Left cardiac atrium (tissue), 4 donors: ENCODE results near the gene NCKIPSD. TPM values are rescaled to one million over a fixed set of nuclear protein-coding genes. Genes with fewer than 3 reads are reported as not detected.

Source experiments
- ATAC-seq, 2 donors: fragments of 200-7000 bp; cut with Tn5 transposase; one replicate each; pipeline ENCODE4 v1.9.1; 2020; ENCODE audit warnings: mild to moderate bottlenecking in 2 of 2, moderate library complexity in 2 of 2
- DNase-seq: peaks from one replicate; pipeline ENCODE4 v3.0.0-alpha.2; 2020
- intact Hi-C, 2 donors: fragments of 100-400 bp; cut with DNase I; formaldehyde crosslinking; loops; one replicate each; pipeline versions ENCODE4 v1.14.1 to v1.15.1; 2022 to 2023
- total RNA-seq, 2 donors: library from RNA; stranded (reverse); fragmentation: NEBNext Ultra II Directional; extraction: Animal tissue kit (Norgen Biotek cat#: 25700); gene quantifications; one replicate each; pipeline ENCODE4 v1.2.1, GENCODE V29; 2021
- donor health status: DM: no; HTN: yes; CAD: no.
- donor health status: DM: no; HTN: yes; CAD: no; lungs with severe emphysema.
- donor health status: DM: yes; HTN: yes; CAD: no.
- donor health status: Dilated cardiomyopathy.

The NCKIPSD gene
- total RNA-seq, 2 donors from 2014 or later, result 19.4 to 27.8 TPM

DNA sequence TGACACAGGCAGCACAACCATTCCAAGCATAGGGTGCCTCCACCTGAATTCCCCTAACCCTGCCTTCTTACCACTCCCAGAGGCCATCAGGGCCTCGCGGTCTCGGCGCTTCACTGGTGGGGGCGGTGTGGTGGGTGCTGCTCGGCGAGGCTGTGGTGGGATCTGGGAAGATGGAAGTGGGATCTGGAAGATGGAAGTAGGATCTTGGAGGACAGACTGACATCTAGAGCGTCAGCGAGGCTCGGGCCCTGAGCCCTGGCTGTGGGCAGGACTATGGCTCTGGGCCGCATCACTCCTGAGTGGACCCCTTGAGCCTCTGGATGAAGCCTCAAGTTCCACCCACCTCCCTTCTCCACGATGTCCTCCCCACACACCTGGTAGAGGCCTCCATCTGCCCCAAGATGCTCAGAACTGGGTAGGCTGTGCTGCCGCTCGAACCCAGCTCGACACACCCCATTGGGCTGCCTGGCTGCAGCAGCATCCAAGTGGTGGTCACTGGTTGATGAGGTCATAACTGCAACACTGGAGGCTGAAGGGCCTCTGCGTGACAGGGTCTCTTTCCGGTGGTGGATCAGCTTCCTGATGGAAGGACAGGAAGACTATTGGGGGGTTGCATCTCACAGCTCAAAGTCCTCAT lies 3.6 kb downstream of the NCKIPSD start:
- DNase-seq (no peak), ATAC-seq (no peak)
- intact Hi-C loops, result no loop called here

- no peak for DNase-seq
Measured at GRCh38 chr3:48681541-48681880, 4.2 kb downstream of the NCKIPSD start.

GRCh38 chr3:48680811-48681540 lies 4.7 kb downstream of the NCKIPSD start:
- intact Hi-C loops, result no loop called here
- ATAC-seq, result no peak
- DNase-seq, result no peak

More at GRCh38 chr3:48681541-48681880, 4.2 kb downstream of the NCKIPSD start:
- no peak for ATAC-seq
- intact Hi-C loops, result no loop called here

- intact Hi-C loops, result no loop called here
- DNase-seq, result no peak
- ATAC-seq, result no peak
Measured at GRCh38 chr3:48679411-48680391, 6.0 kb downstream of the NCKIPSD start.

DNA sequence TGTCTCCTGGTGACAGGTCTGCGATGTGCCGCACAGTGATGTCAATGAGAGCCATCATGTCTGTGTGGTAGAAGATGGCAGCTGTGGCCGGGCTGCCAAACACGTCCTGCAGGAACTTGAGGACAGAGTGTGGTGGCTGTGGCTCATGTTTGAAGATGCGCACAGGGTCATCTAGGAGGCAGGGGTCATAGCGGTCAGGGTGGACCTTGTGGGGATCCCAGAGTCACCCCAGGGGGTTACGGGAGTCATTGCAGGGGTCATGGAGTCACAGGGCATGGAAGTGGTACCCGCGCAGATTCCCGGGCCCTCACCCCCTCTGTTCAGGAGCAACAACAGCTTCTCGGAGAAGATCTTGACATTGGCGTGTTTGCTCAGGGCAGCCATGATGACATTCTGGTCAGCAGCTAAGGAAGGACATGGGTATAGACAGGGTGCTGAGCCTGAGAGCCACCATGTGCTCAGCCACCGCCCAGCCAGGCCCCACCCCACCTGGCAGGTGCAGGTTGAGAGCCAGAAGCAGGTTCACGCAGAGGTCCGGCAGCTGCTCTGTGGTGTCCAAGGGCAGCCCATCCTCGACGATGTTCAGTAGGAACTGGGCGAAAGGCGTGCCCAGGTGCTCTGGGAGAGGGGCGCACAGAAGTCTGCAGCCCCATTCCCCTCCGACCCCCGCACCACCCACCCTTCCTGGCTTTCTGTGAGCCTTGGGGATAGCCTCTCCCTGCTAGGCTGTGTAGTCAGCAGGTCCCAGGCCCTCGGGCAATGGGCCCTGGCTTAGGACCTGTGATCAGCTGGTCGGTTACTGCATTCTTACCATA lies 6.9 kb downstream of the NCKIPSD start:
- DNase-seq, result no peak
- ATAC-seq, result no peak
- intact Hi-C loops, result no loop called here

DNA sequence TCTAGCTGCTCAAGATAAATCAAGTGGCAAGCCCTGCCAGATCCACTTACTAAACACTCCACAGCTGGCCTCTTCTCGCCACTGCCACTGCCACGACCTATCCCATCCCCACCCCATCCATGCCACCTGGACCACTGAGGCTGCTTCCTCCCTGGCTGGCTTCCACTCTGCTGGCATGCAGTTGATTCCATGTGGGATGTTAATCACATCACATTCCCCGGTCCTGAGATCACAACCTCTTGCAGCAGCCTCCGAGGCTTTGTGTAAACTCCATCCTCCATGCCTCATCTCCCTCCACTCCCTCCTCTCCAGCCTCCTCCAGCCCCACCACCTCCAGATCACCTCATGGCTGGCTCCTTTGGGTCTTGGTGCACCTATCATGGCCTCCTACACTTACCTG lies 7.7 kb downstream of the NCKIPSD start:
- DNase-seq, result no peak
- ATAC-seq, result no peak
- intact Hi-C loops, result no loop called here

DNA sequence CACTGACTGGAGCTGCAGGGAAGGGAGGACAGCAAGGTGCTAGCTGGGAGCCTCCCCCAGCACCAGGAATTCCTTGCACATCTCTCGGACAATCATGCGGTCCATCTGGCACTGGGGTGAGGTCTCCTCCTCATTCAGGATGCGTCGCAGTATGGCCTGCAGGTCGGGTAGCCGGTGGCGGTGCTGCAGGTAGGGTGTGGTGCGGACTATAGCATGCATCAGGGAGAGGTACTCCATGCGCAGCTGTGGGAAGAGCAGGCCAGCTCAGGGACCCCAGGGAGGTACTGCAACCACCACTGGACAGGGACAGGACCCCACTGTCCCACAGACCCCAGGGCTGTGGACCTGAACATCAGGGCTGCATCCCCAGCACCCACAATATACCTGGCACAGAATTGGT lies 11.2 kb downstream of the NCKIPSD start:
- intact Hi-C loops, result no loop called here
- no peak for DNase-seq
- no peak for ATAC-seq

- intact Hi-C loops, result no loop called here
- DNase-seq (no peak), ATAC-seq (no peak)
Measured at GRCh38 chr3:48672522-48672921, 13.2 kb downstream of the NCKIPSD start.

DNA sequence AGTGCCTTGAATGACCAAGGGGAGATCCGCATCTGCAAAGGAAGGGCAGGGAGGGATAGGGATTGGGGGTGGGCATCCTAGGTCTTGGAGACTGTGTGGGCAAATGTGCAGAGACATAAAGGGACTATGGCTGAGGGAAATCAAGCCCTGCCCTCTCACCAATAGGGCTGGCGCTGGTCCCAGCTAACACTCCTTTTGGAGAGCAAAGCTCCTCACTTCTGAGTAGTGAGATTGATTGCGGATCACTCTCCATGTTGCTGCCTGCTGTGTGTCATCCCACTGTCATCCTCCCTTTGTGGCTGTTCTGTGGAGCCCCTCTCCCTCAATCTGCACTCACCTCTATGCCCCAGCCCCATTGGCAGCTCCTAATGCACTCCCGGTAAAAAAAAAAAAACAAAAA lies 20.8 kb downstream of the NCKIPSD start:
- ATAC-seq, result no peak
- intact Hi-C loops, result no loop called here
- DNase-seq, result no peak

DNA sequence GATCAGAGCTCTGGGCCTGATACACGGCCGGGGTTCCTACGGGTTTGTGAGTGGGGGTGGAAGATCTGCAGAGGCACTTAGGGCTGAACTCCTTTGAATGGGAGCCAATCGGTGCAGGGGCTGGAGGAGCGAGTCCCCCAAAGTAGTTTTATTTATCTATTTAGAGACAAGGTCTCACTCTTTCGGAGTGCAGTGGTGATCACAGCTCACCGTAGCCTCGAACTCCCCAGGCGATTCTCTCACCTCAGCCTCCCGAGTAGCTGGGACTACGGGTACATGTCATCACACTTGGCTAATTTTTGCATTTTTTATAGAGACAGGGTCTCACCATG lies 21.4 kb downstream of the NCKIPSD start:
- DNase-seq (no peak), ATAC-seq (no peak)
- intact Hi-C loops, result no loop called here

DNA sequence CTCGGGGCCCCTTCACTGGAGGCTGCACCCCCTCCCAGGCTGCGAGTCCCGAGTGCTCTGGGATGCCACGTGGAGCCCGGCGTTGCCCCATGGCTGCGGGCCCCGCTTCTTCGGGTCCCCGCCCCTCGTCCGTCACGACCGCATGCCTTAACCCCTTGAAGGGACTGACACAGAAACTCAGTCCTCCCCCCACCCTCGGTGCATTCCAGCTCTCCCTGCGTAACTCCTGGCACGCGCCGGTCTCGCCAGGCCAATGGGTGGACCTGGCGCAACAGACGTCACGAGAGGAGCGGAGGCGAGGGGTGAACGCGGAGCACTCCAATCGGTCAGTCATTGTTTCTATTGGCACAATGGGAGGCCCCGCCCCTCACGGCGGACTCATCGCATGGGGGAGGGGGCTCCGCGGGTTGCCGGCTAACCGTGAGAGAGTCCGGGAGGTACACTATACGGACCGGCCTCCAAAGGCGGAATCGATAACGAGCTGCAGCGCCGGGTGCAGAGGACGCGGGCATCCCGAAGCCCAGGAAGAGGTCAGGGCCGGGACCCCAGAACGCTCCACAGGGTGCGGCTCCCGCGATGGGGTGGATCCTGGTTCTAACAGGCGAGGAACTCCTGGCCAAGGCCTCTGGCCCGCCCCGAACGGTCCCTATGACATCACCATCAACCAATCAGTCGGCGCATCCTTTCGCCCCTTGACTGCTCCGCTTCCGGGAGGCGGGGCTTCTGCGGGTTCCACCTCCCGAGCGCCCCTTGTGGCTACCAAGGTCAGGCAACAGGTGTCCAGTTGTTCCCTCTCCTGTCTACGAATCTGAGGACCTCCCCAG lies 22.0 kb downstream of the NCKIPSD start:
- peak; percentile 87 to 91 for ATAC-seq
- intact Hi-C loops, result no loop called here
- DNase-seq, result peak; percentile 95

DNA sequence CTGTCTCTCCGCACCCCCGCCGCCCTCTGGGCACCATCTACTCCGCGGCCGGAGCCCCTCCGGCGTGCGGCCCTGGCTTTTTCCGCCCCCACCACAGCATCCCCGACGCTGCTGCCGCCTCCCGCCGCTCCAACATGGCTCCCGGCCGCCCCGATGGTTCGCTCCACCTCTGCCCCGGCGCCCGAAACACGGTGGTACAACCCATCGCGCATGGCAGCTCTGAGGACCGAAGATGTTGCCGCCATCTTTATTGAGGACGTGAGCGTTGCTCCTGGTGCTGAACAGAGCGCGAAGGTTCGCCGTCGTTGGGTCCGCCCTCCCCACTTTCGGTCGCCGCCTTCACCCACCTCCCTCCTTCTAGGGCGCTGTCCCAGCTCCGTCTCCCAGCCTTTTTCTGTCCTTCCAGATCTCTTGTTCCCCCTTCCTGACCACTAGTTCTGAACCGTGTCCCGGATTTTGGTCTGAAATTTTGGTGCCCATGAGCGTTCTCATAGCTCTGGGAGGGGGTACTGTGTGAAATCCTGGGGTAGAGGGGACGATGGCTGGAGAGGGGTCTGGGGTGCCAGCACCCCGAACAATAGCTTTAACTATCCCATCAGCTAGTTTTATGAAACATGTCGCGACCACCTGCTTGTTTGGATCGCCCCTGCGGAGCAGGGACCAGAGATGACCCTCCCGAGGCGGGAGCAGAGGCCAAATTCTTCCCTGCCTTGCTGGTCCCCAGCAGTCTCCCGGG lies 22.8 kb downstream of the NCKIPSD start, which contains the start of gene CELSR3:
Gene CELSR3 (minus strand): TSS at position 134 of the 736 bp plus-strand sequence. CDS start 252 bp downstream, outside the sequence.
- intact Hi-C loops, result no loop called here
- DNase-seq (peak; percentile 79), ATAC-seq (peak; percentile 58 to 69)

DNA sequence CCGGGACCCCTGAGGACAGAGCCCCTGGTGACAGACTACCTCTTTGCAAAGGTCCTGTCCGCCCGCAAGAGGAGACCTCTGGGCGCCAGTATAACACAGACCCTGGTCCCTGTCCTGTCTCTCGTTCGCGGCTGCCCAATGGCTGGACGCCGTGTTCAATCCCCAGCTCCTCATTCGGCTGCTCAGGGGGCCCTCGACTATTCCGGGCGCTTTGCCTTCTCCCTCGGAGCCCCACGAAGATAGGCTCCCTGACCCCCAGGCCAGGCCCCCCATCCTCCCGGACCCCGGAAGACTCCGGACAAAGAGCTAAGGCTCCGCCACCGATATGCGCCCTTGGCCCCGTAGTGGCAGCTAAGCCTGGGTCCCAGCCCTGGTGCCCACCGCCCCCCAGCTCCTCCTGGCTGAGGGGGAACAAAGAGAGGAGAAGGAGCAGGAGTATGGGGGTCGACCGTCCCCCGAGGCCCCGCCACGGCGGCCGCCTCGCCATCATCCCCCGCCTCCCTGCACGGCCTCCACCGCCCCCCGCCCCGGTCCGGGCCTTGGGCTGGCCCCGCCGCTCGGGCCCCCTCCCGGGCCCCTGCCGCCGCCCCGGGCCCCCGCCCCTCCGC lies 23.5 kb downstream of the NCKIPSD start:
- intact Hi-C loops, result no loop called here

DNA sequence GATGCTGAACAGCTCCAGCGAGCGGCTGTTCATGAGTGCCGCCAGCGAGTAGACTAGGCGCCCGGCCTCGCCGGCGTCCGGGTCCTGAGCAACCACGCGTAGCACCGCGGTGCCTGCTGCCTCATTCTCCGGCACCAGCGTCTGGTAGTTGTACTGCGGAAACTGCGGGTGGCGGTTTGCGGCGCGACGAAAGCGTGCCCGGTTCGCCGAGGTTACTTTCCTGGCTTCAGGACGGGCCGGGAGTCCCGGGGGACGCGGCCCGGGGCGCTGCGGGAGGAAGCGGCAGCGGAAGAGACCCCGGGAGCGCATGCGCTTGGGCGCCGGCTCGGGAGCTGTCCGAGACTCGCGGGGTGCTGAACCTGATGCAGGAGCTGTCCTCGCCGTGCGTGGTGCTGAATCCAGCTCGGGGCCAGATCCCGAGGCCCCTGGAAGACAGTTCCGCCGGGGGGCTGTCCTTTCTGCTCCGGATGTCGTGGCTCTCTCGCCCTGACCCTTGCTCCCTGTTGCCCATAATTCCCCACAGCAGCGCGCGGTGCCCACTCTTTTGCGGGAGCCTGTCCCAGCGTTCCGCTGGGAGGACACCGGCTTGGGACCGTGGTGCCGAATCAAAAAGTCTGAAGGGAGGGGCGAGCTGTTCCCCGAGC lies 24.1 kb downstream of the NCKIPSD start:
- peak; percentile 4 to 5 for ATAC-seq
- peak; percentile 70 for DNase-seq
- intact Hi-C loops, result no loop called here

More for the DNA sequence above, 23.5 kb downstream of the NCKIPSD start:
- ATAC-seq, result no peak
- no peak for DNase-seq

- DNase-seq (no peak), ATAC-seq (no peak)
- intact Hi-C loops, result no loop called here
Measured at GRCh38 chr3:48660800-48661400, 24.8 kb downstream of the NCKIPSD start.

DNA sequence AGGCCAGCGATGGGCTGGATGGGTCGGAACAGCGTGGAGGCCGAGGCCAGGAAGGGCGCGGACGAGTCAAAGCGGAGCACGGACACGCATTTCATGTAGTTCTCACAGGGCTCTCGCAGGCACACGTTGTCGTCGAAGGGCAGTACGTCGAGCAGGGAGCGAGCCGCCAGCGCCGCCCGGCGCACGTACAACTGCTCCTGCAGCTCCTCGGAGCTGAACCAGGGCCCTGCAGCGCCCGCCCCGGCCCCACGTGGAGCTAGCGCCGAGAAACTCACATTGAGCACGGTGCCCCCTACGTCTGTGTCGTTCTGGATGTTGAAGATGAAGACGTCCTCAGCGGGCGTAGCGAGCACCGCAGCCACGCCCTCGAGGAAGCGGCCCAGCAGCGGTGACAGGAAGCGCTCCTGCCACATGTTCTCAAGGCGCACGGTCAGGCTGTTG lies 28.9 kb downstream of the NCKIPSD start:
- no peak for ATAC-seq
- no peak for DNase-seq
- intact Hi-C loops, result loop anchor here in 1 of 2 donors (1.0 kb wide), 1 partner anchor 22 kb away; the partner anchor contains the start of gene SLC26A6
